Measurements from ENCODE around the gene RUNX1. TPM values are rescaled to one million over a fixed set of nuclear protein-coding genes. Genes with fewer than 3 reads are reported as not detected.

RUNX1 gene
- total and polyA plus RNA-seq, 2 of the 13 experiments (the other 11 are each of a cell fraction or from before 2014, with no cell fraction given): 5.4 to 6.4 TPM

DNA sequence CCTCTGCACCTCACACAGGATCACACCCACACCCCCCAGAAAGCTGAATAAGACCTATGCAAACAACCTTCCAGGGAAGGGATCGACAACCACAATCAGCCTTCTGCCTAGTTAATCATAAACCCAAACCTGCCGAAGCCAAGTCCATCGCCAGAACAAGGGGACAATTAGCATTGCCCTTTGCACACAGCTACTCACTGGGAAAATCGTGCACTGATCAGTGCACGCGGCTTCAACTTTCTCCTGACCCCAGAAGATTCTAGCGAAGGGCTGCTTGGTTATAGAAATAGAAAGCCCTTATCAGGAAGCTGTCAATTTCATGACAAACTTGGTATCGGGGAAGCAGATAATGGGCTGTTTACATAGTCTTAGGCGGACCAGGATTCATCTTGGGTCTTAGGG, 29.5 kb downstream of the RUNX1 start (continued):
- TF ChIP-seq ZNF263 (CRISPR knock-in tag; IDR thresholded peaks at IDR 0.05): no peak
- no peak for TF ChIP-seq ZNF772 (CRISPR knock-in tag; IDR thresholded peaks at IDR 0.05)
- TF ChIP-seq KDM2A (CRISPR knock-in tag; IDR thresholded peaks at IDR 0.05; ENCODE audit: borderline replicate concordance, low read depth): peak; percentile 39; the same call in 1 of the 2 replicates
- no peak for TF ChIP-seq NFIB (CRISPR knock-in tag; IDR thresholded peaks at IDR 0.05; ENCODE audit: borderline replicate concordance)
- TF ChIP-seq SOX5 (CRISPR knock-in tag; IDR thresholded peaks at IDR 0.05; ENCODE audit: borderline replicate concordance): peak; percentile 85; the same call in 1 of the 2 replicates
- TF ChIP-seq PHF21A (CRISPR knock-in tag; IDR thresholded peaks at IDR 0.05): peak; percentile 52; the same call in 1 of the 2 replicates
- TF ChIP-seq NR1H2 (CRISPR knock-in tag; IDR thresholded peaks at IDR 0.05; ENCODE audit: borderline replicate concordance, low read depth): no peak
- no peak for TF ChIP-seq ZNF883 (CRISPR knock-in tag; IDR thresholded peaks at IDR 0.05; ENCODE audit: not compliant biosample characterization)
- TF ChIP-seq ZNF672 (CRISPR knock-in tag; IDR thresholded peaks at IDR 0.05): no peak
- TF ChIP-seq DMAP1 (CRISPR knock-in tag; IDR thresholded peaks at IDR 0.05): peak; percentile 70
- no peak for TF ChIP-seq ZFP36 (IDR thresholded peaks at IDR 0.05; ENCODE audit: borderline replicate concordance, low read depth, low read length, partially characterized antibody)
- TF ChIP-seq HIVEP1 (CRISPR knock-in tag; IDR thresholded peaks at IDR 0.05): no peak
- no peak for TF ChIP-seq ZNF337 (CRISPR knock-in tag; IDR thresholded peaks at IDR 0.05; ENCODE audit: borderline replicate concordance, low read depth)
- no peak for TF ChIP-seq RELA (CRISPR knock-in tag; IDR thresholded peaks at IDR 0.05)
- TF ChIP-seq ZNF17 (CRISPR knock-in tag; IDR thresholded peaks at IDR 0.05): no peak
- no peak for TF ChIP-seq AHR (CRISPR knock-in tag; IDR thresholded peaks at IDR 0.05)
- TF ChIP-seq, protein P1, sequence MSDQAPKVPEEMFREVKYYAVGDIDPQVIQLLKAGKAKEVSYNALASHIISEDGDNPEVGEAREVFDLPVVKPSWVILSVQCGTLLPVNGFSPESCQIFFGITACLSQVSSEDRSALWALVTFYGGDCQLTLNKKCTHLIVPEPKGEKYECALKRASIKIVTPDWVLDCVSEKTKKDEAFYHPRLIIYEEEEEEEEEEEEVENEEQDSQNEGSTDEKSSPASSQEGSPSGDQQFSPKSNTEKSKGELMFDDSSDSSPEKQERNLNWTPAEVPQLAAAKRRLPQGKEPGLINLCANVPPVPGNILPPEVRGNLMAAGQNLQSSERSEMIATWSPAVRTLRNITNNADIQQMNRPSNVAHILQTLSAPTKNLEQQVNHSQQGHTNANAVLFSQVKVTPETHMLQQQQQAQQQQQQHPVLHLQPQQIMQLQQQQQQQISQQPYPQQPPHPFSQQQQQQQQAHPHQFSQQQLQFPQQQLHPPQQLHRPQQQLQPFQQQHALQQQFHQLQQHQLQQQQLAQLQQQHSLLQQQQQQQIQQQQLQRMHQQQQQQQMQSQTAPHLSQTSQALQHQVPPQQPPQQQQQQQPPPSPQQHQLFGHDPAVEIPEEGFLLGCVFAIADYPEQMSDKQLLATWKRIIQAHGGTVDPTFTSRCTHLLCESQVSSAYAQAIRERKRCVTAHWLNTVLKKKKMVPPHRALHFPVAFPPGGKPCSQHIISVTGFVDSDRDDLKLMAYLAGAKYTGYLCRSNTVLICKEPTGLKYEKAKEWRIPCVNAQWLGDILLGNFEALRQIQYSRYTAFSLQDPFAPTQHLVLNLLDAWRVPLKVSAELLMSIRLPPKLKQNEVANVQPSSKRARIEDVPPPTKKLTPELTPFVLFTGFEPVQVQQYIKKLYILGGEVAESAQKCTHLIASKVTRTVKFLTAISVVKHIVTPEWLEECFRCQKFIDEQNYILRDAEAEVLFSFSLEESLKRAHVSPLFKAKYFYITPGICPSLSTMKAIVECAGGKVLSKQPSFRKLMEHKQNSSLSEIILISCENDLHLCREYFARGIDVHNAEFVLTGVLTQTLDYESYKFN (CRISPR knock-in tag; conservative IDR thresholded peaks at IDR 0.05): peak; percentile 92
- TF ChIP-seq, protein P2, sequence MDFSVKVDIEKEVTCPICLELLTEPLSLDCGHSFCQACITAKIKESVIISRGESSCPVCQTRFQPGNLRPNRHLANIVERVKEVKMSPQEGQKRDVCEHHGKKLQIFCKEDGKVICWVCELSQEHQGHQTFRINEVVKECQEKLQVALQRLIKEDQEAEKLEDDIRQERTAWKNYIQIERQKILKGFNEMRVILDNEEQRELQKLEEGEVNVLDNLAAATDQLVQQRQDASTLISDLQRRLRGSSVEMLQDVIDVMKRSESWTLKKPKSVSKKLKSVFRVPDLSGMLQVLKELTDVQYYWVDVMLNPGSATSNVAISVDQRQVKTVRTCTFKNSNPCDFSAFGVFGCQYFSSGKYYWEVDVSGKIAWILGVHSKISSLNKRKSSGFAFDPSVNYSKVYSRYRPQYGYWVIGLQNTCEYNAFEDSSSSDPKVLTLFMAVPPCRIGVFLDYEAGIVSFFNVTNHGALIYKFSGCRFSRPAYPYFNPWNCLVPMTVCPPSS (IDR thresholded peaks at IDR 0.05): no peak
- no peak for TF ChIP-seq PLRG1 (conservative IDR thresholded peaks at IDR 0.05)
- TF ChIP-seq, protein P3, sequence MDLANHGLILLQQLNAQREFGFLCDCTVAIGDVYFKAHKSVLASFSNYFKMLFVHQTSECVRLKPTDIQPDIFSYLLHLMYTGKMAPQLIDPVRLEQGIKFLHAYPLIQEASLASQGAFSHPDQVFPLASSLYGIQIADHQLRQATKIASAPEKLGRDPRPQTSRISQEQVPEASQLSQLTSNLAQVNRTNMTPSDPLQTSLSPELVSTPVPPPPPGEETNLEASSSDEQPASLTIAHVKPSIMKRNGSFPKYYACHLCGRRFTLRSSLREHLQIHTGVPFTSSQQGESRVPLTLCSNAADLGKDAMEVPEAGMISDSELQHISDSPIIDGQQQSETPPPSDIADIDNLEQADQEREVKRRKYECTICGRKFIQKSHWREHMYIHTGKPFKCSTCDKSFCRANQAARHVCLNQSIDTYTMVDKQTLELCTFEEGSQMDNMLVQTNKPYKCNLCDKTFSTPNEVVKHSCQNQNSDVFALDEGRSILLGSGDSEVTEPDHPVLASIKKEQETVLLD (CRISPR knock-in tag; IDR thresholded peaks at IDR 0.05; ENCODE audit: low read depth): no peak
- TF ChIP-seq, protein P4, sequence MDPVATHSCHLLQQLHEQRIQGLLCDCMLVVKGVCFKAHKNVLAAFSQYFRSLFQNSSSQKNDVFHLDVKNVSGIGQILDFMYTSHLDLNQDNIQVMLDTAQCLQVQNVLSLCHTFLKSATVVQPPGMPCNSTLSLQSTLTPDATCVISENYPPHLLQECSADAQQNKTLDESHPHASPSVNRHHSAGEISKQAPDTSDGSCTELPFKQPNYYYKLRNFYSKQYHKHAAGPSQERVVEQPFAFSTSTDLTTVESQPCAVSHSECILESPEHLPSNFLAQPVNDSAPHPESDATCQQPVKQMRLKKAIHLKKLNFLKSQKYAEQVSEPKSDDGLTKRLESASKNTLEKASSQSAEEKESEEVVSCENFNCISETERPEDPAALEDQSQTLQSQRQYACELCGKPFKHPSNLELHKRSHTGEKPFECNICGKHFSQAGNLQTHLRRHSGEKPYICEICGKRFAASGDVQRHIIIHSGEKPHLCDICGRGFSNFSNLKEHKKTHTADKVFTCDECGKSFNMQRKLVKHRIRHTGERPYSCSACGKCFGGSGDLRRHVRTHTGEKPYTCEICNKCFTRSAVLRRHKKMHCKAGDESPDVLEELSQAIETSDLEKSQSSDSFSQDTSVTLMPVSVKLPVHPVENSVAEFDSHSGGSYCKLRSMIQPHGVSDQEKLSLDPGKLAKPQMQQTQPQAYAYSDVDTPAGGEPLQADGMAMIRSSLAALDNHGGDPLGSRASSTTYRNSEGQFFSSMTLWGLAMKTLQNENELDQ (CRISPR knock-in tag; IDR thresholded peaks at IDR 0.05; ENCODE audit: borderline replicate concordance): no peak

Data from HepG2 (cell line).